ENCODE data around the gene SCFD1.

DNA sequence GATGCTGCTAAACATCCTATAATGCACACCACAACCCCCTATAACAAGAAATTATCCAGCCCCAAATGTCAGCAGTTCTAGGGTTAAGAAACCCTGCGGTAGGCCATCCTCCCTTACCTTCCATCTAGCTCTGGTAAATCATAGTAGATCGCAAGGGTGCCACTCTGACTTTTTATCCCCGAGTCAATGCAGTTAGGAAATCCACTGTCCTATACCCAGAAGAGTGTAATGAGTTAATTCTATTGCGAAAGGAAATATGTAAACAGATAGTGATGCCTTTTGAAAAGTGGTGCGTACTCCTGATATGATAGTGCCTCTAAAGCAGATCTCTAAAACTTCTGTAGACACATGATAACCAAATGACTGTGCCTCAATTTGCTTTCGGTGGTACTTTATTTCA lies 29.8 kb downstream of the SCFD1 start:
- TF ChIP-seq, protein P1, sequence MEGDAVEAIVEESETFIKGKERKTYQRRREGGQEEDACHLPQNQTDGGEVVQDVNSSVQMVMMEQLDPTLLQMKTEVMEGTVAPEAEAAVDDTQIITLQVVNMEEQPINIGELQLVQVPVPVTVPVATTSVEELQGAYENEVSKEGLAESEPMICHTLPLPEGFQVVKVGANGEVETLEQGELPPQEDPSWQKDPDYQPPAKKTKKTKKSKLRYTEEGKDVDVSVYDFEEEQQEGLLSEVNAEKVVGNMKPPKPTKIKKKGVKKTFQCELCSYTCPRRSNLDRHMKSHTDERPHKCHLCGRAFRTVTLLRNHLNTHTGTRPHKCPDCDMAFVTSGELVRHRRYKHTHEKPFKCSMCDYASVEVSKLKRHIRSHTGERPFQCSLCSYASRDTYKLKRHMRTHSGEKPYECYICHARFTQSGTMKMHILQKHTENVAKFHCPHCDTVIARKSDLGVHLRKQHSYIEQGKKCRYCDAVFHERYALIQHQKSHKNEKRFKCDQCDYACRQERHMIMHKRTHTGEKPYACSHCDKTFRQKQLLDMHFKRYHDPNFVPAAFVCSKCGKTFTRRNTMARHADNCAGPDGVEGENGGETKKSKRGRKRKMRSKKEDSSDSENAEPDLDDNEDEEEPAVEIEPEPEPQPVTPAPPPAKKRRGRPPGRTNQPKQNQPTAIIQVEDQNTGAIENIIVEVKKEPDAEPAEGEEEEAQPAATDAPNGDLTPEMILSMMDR (conservative IDR thresholded peaks at IDR 0.05) = no peak
- TF ChIP-seq EZH2 (IDR thresholded peaks at IDR 0.05; ENCODE audit: low read depth) = no peak
